Suprapubic skin (tissue), 4 donors: ENCODE data around the gene TDP1.

Experiments used
- POLR2A ChIP-seq, 2 donors: fragments of 450-650 bp; IDR thresholded peaks; one replicate each; pipeline ENCODE4 v1.6.1; 2017; ENCODE audit warnings: antibody characterized with exemption in 2 of 2, mild to moderate bottlenecking in 2 of 2, moderate library complexity in 2 of 2
- POLR2AphosphoS5 ChIP-seq, 3 donors: sonication (generic); formaldehyde crosslinking; IDR thresholded peaks; one replicate each; pipeline ENCODE4 v1.6.1; 2017; ENCODE audit warnings: antibody characterized with exemption in 3 of 3
- TF ChIP-seq, protein P1 (sequence below), 2 donors: fragments of 200-600 bp in 1 of 2; fragments of 450-650 bp in 1 of 2; sonication (generic) in 1 of 2; IDR thresholded peaks; one replicate each; pipeline ENCODE4 v1.5.1; 2016 to 2019; ENCODE audit warnings: antibody characterized with exemption in 2 of 2, mild to moderate bottlenecking in 1 of 2, moderate library complexity in 1 of 2

DNA sequence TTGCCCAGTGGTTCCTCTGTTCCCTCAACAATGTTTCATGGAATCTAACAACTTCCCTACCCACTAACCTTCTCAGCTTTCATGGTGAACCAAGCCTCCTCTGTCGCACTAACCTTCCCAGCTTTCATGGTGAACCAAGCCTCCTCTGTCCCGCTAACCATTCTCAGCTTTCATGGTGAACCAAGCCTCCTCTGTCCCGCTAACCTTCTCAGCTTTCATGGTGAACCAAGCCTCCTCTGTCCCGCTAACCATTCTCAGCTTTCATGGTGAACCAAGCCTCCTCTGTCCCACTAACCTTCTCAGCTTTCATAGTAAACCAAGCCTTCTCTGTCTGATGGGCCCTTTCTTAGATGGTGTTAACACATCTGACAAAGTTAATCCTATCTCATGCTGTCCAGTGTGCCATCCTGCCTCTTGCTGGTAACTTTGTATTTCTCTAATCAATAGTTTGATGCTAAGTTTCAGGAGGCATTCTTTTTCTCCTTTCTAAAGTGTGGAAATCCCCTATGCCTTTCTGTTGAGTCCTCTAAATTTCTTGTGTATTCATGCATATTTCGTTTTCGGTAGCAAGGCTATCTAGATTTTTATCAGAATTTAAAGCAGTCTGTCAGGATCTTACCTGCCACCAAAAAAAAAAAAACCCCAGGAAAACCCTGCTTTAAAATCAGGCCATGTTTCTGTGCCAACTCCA, 79.3 kb downstream of the TDP1 start:
- TF ChIP-seq, protein P1, sequence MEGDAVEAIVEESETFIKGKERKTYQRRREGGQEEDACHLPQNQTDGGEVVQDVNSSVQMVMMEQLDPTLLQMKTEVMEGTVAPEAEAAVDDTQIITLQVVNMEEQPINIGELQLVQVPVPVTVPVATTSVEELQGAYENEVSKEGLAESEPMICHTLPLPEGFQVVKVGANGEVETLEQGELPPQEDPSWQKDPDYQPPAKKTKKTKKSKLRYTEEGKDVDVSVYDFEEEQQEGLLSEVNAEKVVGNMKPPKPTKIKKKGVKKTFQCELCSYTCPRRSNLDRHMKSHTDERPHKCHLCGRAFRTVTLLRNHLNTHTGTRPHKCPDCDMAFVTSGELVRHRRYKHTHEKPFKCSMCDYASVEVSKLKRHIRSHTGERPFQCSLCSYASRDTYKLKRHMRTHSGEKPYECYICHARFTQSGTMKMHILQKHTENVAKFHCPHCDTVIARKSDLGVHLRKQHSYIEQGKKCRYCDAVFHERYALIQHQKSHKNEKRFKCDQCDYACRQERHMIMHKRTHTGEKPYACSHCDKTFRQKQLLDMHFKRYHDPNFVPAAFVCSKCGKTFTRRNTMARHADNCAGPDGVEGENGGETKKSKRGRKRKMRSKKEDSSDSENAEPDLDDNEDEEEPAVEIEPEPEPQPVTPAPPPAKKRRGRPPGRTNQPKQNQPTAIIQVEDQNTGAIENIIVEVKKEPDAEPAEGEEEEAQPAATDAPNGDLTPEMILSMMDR (IDR thresholded peaks at IDR 0.05) = no peak
- TF ChIP-seq POLR2A (IDR thresholded peaks at IDR 0.05) = no peak
- no peak for TF ChIP-seq POLR2AphosphoS5 (IDR thresholded peaks at IDR 0.05)
